NCI-H446 (cell line): ENCODE data around the gene ZNF789.
A peak's percentile ranks its signal among the peaks of the same experiment; 100 is the strongest.

ENCODE experiments used
- DNase-seq, 2 experiments: peaks; one replicate each; lab custom pipeline; 2025; lab: John Stamatoyannopoulos, UW

ZNF789 gene

DNA sequence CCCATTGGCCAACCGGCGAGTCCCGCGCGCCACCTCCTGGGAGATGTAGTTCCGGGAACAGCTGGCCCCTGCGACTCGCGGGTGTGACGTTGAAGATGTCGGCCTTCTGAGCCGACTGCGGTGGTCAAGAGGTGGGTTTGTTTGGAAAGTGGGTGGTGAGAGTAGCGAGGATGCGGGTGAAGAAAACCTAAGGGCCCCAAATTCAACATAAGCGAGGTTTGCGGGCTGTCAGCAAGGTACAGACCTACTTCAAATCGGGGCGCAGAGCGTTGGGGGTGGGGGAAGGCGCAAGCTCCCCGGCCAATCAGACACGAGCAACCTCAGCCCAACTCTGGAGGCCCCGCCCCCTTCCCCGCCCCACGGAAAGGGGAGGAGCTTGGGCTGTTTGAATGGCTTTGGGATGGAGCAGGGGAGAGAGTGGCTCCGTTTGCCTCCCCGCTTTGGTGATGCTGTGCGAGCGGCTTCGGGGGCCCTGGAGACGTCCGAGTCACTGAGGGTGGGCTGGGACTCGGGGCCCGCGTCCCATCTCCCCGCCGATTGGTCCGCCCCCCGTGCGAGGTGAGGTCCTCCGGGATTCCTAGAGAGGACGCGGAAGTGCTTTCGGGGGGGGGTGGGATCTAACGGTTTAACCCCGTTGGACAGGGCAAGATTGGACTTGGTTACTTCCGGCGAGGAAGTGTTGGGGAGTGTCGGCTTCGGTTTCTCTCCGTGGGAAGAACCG lies 32.1 kb downstream of the ZNF789 start, which contains the start of gene ZKSCAN5:
Gene ZKSCAN5, plus strand, starts transcription at position 60 of the 721 bp plus-strand sequence. CDS start 1,383 bp downstream, outside the sequence.
- DNase-seq: peak; percentile 90 to 91

DNA sequence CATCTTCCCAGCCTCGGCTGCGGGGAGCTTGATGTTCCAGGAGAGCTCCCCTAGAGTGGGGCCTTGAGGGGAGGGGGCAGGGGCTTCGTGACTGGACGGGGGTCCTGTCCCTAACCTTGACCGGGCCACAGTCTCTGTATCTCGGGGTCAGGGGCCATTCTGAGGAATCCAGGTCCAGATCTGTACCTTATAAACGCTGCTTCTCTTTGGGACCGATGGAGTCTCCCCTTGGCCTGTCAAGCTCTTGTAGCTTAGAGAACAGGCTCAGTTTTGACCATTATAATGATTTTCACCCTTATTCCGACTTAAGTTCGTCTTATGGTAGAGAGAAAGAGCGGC lies 32.6 kb downstream of the ZNF789 start:
- DNase-seq: no peak

DNA sequence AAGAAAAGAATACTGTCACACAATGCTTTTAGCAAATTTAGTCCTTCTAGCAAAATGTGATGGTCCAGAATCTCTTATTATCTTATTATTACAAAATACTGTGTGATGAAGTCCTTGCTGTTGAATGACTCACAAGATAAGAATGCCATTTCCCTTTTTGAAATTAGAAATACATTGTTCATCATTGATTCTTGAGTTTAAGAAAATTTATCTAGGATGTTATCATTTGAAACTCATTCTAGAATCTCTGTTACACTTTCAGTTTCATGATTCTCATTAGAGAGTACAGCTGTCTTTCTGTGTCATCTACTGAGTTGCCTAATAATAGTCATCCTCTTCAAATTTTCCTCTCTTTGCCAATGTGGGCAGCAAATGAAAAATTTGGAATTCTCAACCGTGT lies 41.4 kb downstream of the ZNF789 start:
- DNase-seq: no peak

DNA sequence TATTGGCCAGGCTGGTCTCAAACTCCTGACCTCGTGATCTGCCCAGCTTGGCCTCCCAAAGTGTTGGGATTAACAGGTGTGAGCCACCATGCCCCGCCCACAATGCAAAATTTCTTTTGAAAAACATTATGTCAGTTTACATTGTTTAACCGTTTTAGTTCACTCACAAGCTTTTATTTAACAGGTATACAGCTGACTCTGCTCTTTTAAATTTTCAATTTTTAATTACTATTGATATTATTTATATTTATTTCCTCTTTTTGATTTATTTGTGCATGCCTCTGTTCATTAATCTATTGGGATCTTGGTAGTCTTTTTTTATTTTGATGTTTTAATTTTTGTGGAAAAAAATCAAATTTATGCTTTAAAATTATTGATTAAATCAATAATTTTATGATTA lies 48.7 kb downstream of the ZNF789 start:
- DNase-seq: no peak

DNA sequence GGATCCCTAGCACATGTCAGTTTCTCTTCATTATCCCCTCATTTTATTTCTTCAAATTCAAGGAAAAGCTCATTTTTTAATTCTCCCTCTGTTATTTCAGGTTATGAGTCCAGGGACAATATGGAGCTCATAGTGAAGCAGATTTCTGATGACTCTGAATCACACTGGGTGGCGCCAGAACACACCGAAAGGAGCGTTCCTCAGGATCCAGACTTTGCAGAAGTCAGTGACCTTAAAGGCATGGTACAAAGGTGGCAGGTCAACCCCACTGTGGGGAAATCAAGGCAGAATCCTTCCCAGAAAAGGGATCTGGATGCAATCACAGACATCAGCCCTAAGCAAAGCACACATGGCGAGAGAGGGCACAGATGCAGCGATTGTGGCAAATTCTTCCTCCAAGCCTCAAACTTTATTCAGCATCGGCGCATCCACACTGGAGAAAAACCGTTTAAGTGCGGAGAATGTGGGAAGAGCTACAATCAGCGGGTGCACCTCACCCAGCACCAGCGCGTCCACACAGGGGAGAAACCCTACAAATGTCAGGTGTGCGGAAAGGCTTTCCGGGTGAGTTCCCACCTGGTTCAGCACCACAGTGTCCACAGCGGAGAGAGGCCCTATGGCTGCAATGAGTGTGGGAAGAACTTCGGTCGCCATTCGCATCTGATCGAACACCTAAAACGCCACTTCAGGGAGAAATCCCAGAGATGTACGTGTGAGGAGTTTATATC lies 53.2 kb downstream of the ZNF789 start:
- DNase-seq: no peak

DNA sequence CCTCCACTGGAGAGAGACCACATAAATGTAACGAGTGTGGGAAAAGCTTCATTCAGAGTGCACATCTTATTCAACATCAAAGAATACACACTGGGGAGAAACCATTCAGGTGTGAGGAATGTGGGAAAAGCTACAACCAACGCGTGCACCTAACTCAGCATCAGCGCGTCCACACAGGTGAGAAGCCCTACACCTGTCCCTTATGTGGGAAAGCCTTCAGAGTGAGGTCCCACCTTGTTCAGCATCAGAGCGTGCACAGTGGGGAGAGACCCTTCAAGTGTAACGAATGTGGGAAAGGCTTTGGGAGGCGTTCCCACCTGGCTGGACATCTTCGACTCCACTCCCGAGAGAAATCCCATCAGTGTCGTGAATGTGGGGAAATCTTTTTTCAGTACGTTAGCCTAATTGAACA lies 58.7 kb downstream of the ZNF789 start:
- DNase-seq: no peak

DNA sequence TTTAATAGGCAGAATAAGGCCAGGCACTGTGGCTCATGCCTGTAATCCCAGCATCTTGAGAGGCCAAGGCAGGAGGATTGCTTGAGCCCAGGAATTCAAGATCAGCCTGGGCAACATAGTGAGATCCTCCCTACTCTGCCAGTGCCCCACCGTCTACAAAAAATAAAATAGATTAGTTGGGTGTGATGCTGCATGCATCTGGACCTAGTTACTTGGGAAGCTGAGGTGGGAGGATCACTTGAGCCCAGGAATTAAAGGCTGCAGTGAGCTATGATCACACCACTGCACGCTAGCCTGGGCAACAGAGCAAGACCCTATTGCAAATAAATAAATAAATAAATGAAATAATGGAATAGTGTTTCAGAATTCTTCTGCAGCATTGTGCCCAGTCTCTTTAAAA lies 63.0 kb downstream of the ZNF789 start:
- DNase-seq: no peak
